ENCODE results near the gene SUPT5H. TPM values are rescaled to one million over a fixed set of nuclear protein-coding genes. Genes with fewer than 3 reads are reported as not detected.

SUPT5H gene
- total and polyA plus RNA-seq, 2 of the 8 experiments (the other 6 are each of a cell fraction or from before 2014, with no cell fraction given) = 77.8 to 111 TPM

GRCh38 chr19:39403331-39404312 is 41.8 kb upstream of the SUPT5H start (continued):
- TF ChIP-seq GTF2F1 (IDR thresholded peaks at IDR 0.05; ENCODE audit: borderline replicate concordance, low read depth, low read length) (no peak), RFX5 (IDR thresholded peaks at IDR 0.05; ENCODE audit: borderline replicate concordance, low read depth, low read length) (no peak), E2F6 (IDR thresholded peaks at IDR 0.05) (no peak), RAD21 (IDR thresholded peaks at IDR 0.05 in 1 of 2, conservative IDR thresholded peaks at IDR 0.05 in 1 of 2; ENCODE audit: low read depth in 2 of 2, low read length in 2 of 2) (no peak), RXRA (IDR thresholded peaks at IDR 0.05; ENCODE audit: insufficient read depth, low read depth, low read length) (no peak), SRF (IDR thresholded peaks at IDR 0.05; ENCODE audit: low read depth, low read length) (no peak), EP300 (IDR thresholded peaks at IDR 0.05; ENCODE audit: borderline replicate concordance in 1 of 2, low read depth in 2 of 2, low read length in 2 of 2) (peak in 1 of 2 experiments; percentile 69; a peak in 1 of 3 replicates), YY1 (IDR thresholded peaks at IDR 0.05; ENCODE audit: low read depth, low read length) (no peak), CEBPB (IDR thresholded peaks at IDR 0.05; ENCODE audit: low read depth, low read length) (no peak), SUZ12 (IDR thresholded peaks at IDR 0.05; ENCODE audit: low read length) (no peak), CREB1 (IDR thresholded peaks at IDR 0.05) (no peak), CBX5 (IDR thresholded peaks at IDR 0.05; ENCODE audit: low read depth, low read length) (no peak), KDM4A (IDR thresholded peaks at IDR 0.05; ENCODE audit: low read depth, low read length, severe bottlenecking) (no peak), TEAD4 (IDR thresholded peaks at IDR 0.05; ENCODE audit: low read depth, low read length) (no peak), POU5F1 (IDR thresholded peaks at IDR 0.05; ENCODE audit: low read depth, low read length) (no peak), RNF2 (IDR thresholded peaks at IDR 0.05; ENCODE audit: borderline replicate concordance, low read depth, low read length, missing control alignments, poor library complexity, severe bottlenecking) (no peak), POLR2AphosphoS5 (IDR thresholded peaks at IDR 0.05; ENCODE audit: low read depth, low read length) (peak; percentile 67; the same call in 1 of the 2 replicates), HDAC6 (IDR thresholded peaks at IDR 0.05; ENCODE audit: low read depth, low read length) (no peak), ZNF274 (IDR thresholded peaks at IDR 0.05; ENCODE audit: borderline replicate concordance, extremely low read depth, low read length) (no peak), SIRT6 (IDR thresholded peaks at IDR 0.05; ENCODE audit: low read length) (no peak), MAFK (IDR thresholded peaks at IDR 0.05; ENCODE audit: low read depth, low read length) (peak; percentile 95)
- TF ChIP-seq, protein P1, sequence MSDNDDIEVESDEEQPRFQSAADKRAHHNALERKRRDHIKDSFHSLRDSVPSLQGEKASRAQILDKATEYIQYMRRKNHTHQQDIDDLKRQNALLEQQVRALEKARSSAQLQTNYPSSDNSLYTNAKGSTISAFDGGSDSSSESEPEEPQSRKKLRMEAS (IDR thresholded peaks at IDR 0.05) = no peak

Data from H1 (cell line).